RWPE2 (cell line): Measurements from ENCODE around the gene TMC6.

Source experiments
- ATAC-seq: fragments of 200-7000 bp; cut with Tn5 transposase; 3 replicates; pipeline ENCODE4 v1.9.1; 2021; ENCODE audit warnings: low read depth
- DNase-seq: peaks from one replicate; pipeline ENCODE4 v3.0.0-alpha.2; 2020; ENCODE audit warnings: low spot score
- H3K27ac ChIP-seq: fragments of 450-650 bp; 2 replicates; pipeline ENCODE4 v1.5.1; 2017; ENCODE audit warnings: mild to moderate bottlenecking; ENCODE audit not compliant: poor library complexity, severe bottlenecking
- H3K27me3 ChIP-seq: fragments of 250-450 bp; sonication (Bioruptor Pico); 2 replicates; pipeline ENCODE4 v1.5.1; 2021; ENCODE audit warnings: mild to moderate bottlenecking, moderate library complexity; ENCODE audit not compliant: insufficient read depth, poor library complexity, severe bottlenecking
- H3K36me3 ChIP-seq: fragments of 250-450 bp; sonication (Bioruptor Pico); 2 replicates; pipeline ENCODE4 v1.5.1; 2020; ENCODE audit warnings: low read depth, mild to moderate bottlenecking, moderate library complexity
- H3K4me1 ChIP-seq: fragments of 250-450 bp; sonication (Bioruptor Pico); 2 replicates; pipeline ENCODE4 v1.5.1; 2021; ENCODE audit warnings: mild to moderate bottlenecking, moderate library complexity; ENCODE audit not compliant: insufficient read depth, poor library complexity, severe bottlenecking
- H3K4me3 ChIP-seq: fragments of 250-450 bp; sonication (Bioruptor Pico); 2 replicates; pipeline ENCODE4 v1.5.1; 2021; ENCODE audit warnings: mild to moderate bottlenecking, moderate library complexity; ENCODE audit not compliant: severe bottlenecking
- H3K9me3 ChIP-seq: fragments of 250-450 bp; sonication (Bioruptor Pico); 2 replicates; pipeline ENCODE4 v1.5.1; 2021; ENCODE audit warnings: mild to moderate bottlenecking, moderate library complexity; ENCODE audit not compliant: severe bottlenecking
- CTCF ChIP-seq: fragments of 450-650 bp; IDR thresholded peaks from one replicate; pipeline ENCODE4 v1.5.1; 2017; ENCODE audit warnings: mild to moderate bottlenecking, moderate library complexity; ENCODE audit not compliant: poor library complexity, severe bottlenecking

TMC6 gene

GRCh38 chr17:78103311-78103710 lies 25.2 kb downstream of the TMC6 start:
- ATAC-seq (no peak), DNase-seq (no peak)
- Histone ChIP-seq H3K27ac (no peak overlapping the region), H3K4me1 (no peaks in the 10 kb centered on the region), H3K36me3 (no peaks in the 10 kb centered on the region), H3K27me3 (no peaks in the 10 kb centered on the region), H3K4me3 (no peak overlapping the region), H3K9me3 (no peaks in the 10 kb centered on the region)
- TF ChIP-seq CTCF, result no peak

GRCh38 chr17:78101542-78101941 lies 27.0 kb downstream of the TMC6 start:
- Histone ChIP-seq H3K4me1 (no peaks in the 10 kb centered on the region), H3K36me3 (no peaks in the 10 kb centered on the region), H3K4me3 (no peak overlapping the region), H3K9me3 (no peaks in the 10 kb centered on the region), H3K27ac (no peak overlapping the region), H3K27me3 (no peaks in the 10 kb centered on the region)
- DNase-seq (no peak), ATAC-seq (no peak)
- TF ChIP-seq CTCF, result no peak

GRCh38 chr17:78101112-78101511 lies 27.4 kb downstream of the TMC6 start:
- Histone ChIP-seq H3K4me1 (no peaks in the 10 kb centered on the region), H3K9me3 (no peaks in the 10 kb centered on the region), H3K27ac (no peak overlapping the region), H3K27me3 (no peaks in the 10 kb centered on the region), H3K36me3 (no peaks in the 10 kb centered on the region), H3K4me3 (no peak overlapping the region)
- no peak for TF ChIP-seq CTCF
- DNase-seq, result no peak
- no peak for ATAC-seq

GRCh38 chr17:78096093-78096492 lies 32.5 kb downstream of the TMC6 start:
- DNase-seq, result no peak
- Histone ChIP-seq H3K4me3 (no peak overlapping the region), H3K27me3 (no peaks in the 10 kb centered on the region), H3K36me3 (no peaks in the 10 kb centered on the region), H3K9me3 (no peaks in the 10 kb centered on the region), H3K4me1 (no peaks in the 10 kb centered on the region), H3K27ac (no peak overlapping the region)
- TF ChIP-seq CTCF, result no peak
- no peak for ATAC-seq

GRCh38 chr17:78095035-78095434 lies 33.5 kb downstream of the TMC6 start:
- Histone ChIP-seq H3K27ac (no peak overlapping the region), H3K4me3 (no peak overlapping the region), H3K36me3 (no peaks in the 10 kb centered on the region), H3K27me3 (no peaks in the 10 kb centered on the region), H3K9me3 (no peaks in the 10 kb centered on the region), H3K4me1 (no peaks in the 10 kb centered on the region)
- ATAC-seq (no peak), DNase-seq (no peak)
- TF ChIP-seq CTCF, result no peak
